ENCODE results near the gene MED4. TPM values are rescaled to one million over a fixed set of nuclear protein-coding genes. Genes with fewer than 3 reads are reported as not detected.

MED4 gene
- total RNA-seq, 1 donor from 2014 or later, result 34.6 TPM

DNA sequence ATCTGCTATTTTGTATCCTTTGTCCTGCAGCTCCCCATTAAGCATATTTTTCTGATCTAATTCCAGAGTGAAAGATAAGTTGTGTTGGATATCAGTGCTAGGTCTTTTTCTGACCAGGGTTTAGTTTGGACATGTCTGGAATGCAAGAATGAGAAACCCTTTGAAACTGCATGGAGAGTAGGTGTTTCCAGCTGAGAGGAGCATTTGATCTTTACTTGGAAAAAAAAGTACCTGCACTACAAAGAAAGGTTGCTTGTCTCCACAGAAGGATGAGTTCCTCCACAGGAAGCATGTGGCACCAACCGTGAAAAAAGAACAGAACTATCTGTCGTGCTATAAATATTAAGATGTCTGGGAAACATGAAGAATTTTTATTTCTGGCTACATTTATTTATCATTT is 36.6 kb upstream of the MED4 start:
- Mint-ChIP-seq H3K27ac (ENCODE audit: unreplicated experiment) (no peak overlapping the region), H3K36me3 (ENCODE audit: low read depth) (no peaks in the 10 kb centered on the region), H3K9me3 (ENCODE audit: low read depth) (no peaks in the 10 kb centered on the region), H3K27me3 (ENCODE audit: low read depth) (peaks cover 9% of the 10 kb centered on the region), H3K4me3 (ENCODE audit: unreplicated experiment) (no peak overlapping the region), H3K4me1 (ENCODE audit: low read depth) (peaks cover 13% of the 10 kb centered on the region)
- TF ChIP-seq, protein P1, sequence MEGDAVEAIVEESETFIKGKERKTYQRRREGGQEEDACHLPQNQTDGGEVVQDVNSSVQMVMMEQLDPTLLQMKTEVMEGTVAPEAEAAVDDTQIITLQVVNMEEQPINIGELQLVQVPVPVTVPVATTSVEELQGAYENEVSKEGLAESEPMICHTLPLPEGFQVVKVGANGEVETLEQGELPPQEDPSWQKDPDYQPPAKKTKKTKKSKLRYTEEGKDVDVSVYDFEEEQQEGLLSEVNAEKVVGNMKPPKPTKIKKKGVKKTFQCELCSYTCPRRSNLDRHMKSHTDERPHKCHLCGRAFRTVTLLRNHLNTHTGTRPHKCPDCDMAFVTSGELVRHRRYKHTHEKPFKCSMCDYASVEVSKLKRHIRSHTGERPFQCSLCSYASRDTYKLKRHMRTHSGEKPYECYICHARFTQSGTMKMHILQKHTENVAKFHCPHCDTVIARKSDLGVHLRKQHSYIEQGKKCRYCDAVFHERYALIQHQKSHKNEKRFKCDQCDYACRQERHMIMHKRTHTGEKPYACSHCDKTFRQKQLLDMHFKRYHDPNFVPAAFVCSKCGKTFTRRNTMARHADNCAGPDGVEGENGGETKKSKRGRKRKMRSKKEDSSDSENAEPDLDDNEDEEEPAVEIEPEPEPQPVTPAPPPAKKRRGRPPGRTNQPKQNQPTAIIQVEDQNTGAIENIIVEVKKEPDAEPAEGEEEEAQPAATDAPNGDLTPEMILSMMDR (IDR thresholded peaks at IDR 0.05), result no peak
- DNase-seq (ENCODE audit: low spot score), result no peak

DNA sequence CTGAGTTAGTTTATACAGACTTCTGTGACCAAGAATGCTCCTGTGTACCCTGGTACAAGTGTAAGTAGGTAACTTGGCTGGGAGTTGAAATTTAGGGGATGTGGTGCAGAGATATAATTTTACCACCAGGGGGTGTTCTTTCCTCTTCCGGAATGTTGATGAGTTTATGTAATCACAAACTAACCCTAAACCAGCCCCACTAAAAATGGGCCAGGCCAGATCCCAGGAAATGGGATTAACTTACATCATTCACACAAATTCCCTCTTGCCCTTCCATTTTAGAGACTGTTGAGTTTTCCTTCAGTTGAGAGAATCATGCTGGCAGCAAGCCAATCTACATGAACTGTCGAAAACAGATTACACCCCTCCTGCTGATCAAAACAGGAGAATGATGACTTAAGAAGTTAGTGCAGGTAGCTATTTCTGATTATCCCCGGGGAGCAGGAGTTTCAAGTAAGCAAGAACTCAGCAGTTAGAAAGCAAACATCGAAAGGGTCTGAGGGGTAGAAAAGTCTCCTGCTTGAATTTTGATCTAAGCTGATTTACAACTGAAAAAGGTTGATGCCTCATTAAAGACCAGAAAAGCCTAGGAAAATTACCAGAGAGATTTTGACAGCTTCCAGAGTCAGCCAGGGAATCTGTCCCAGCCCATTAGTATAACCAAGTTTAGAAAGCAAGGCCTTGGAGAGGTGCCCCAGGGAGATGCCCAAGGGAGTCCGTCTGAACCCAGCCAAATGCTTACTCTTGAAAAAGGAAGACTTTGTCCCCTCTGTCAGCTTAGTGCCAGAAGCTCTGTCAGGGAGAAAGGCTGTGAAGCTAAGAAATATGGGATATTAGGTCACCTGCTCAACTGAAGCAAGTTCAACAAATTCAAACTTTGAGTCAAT is 32.3 kb upstream of the MED4 start:
- TF ChIP-seq, protein P1 (IDR thresholded peaks at IDR 0.05), result peak; percentile 88
- peaks cover 28% of the 10 kb centered on the region for H3K4me1 Mint-ChIP-seq (ENCODE audit: low read depth)
- no peak overlapping the region for H3K4me3 Mint-ChIP-seq (ENCODE audit: unreplicated experiment)
- no peaks in the 10 kb centered on the region for H3K36me3 Mint-ChIP-seq (ENCODE audit: low read depth)
- no peaks in the 10 kb centered on the region for H3K9me3 Mint-ChIP-seq (ENCODE audit: low read depth)
- H3K27me3 Mint-ChIP-seq (ENCODE audit: low read depth), result peaks cover 2% of the 10 kb centered on the region
- H3K27ac Mint-ChIP-seq (ENCODE audit: unreplicated experiment), result peak overlapping the region; percentile 76
- DNase-seq (ENCODE audit: low spot score), result no peak

DNA sequence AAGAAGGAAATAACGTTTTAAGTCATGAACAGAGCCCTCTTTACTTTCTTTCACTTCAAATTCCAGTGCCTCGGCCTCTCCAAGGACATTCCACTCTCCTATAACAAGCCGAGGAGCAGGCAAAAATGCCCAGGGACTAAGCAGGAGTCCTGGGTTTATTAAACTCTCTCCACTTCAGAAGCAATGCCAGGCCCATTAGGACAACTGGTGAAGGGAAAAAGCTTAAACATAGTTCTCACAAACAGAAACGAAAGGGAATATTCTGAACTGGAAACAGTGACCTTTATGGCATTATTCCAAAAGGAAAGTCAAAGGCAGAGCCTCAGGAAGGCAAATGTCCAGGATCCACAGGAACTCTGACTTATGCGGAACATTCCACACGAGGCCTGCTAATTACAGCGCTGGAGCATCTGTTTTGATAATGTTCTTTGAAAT is 30.9 kb upstream of the MED4 start:
- DNase-seq (ENCODE audit: low spot score), result no peak
- Mint-ChIP-seq H3K4me1 (ENCODE audit: low read depth) (peaks cover 24% of the 10 kb centered on the region), H3K9me3 (ENCODE audit: low read depth) (no peaks in the 10 kb centered on the region), H3K36me3 (ENCODE audit: low read depth) (no peaks in the 10 kb centered on the region), H3K27ac (ENCODE audit: unreplicated experiment) (peak overlapping the region; percentile 92), H3K27me3 (ENCODE audit: low read depth) (no peaks in the 10 kb centered on the region), H3K4me3 (ENCODE audit: unreplicated experiment) (peak overlapping the region; percentile 50)
- TF ChIP-seq, protein P1 (IDR thresholded peaks at IDR 0.05), result no peak

DNA sequence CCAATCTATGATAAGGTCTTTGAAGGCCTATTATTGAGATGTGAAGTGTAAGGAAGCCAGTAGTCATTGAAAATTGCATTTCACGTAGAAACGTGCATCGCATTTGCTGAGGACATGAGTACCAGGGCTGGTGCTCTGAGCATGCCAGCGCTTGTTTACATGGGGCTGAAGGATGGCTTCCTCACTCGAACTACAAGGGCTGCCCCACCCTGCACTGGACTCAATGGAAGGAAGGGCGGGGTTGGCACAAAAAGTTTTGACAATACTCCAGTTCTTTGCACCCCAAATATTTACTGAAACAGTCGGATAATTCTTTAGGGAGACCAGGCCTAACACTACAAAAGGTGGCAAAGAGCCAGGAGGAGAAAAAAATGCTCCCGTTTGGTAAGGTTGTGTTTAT is 28.9 kb upstream of the MED4 start:
- H3K9me3 Mint-ChIP-seq (ENCODE audit: low read depth), result no peaks in the 10 kb centered on the region
- H3K4me1 Mint-ChIP-seq (ENCODE audit: low read depth), result peaks cover 24% of the 10 kb centered on the region

DNA sequence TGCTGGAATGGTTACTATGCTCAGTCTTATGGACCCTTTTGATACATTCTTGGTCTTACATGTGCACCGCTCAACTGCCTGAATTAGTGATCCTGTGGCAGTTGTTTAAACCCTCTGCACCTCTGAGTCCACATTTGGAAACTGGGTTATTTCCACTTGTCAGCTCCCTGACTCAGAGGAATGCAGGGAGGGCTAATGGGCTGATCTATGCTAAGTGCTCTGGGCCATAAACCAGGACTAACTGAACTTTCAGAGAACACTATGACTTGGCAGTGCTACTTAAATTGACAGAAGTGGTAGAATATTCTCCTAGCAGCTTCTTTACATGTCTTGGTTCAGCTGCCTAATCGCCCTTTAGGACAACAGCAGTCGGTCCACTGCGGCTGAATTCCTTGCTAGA is 26.8 kb upstream of the MED4 start:
- H3K27ac Mint-ChIP-seq (ENCODE audit: unreplicated experiment), result no peak overlapping the region

More for the DNA sequence above, 28.9 kb upstream of the MED4 start:
- TF ChIP-seq, protein P1 (IDR thresholded peaks at IDR 0.05), result no peak
- Mint-ChIP-seq H3K4me3 (ENCODE audit: unreplicated experiment) (no peak overlapping the region), H3K27ac (ENCODE audit: unreplicated experiment) (no peak overlapping the region), H3K36me3 (ENCODE audit: low read depth) (no peaks in the 10 kb centered on the region), H3K27me3 (ENCODE audit: low read depth) (peaks cover 2% of the 10 kb centered on the region)
- no peak for DNase-seq (ENCODE audit: low spot score)

More for the DNA sequence above, 26.8 kb upstream of the MED4 start:
- no peaks in the 10 kb centered on the region for H3K36me3 Mint-ChIP-seq (ENCODE audit: low read depth)
- no peak for DNase-seq (ENCODE audit: low spot score)
- peaks cover 17% of the 10 kb centered on the region for H3K4me1 Mint-ChIP-seq (ENCODE audit: low read depth)
- no peak overlapping the region for H3K4me3 Mint-ChIP-seq (ENCODE audit: unreplicated experiment)
- peaks cover 2% of the 10 kb centered on the region for H3K27me3 Mint-ChIP-seq (ENCODE audit: low read depth)
- TF ChIP-seq, protein P1 (IDR thresholded peaks at IDR 0.05), result no peak
- H3K9me3 Mint-ChIP-seq (ENCODE audit: low read depth), result no peaks in the 10 kb centered on the region

Measured in chondrocyte (in vitro differentiated cells).